Gastroesophageal sphincter (tissue), 3 donors: ENCODE results near the gene ECHDC1.

Experiments
- EP300 ChIP-seq: sonication (generic); formaldehyde crosslinking; IDR thresholded peaks from one replicate; pipeline ENCODE4 v1.6.1; 2017; ENCODE audit warnings: antibody characterized with exemption, mild to moderate bottlenecking
- POLR2A ChIP-seq, 2 donors: fragments of 450-650 bp; IDR thresholded peaks; one replicate each; pipeline ENCODE4 v1.6.1; 2017; ENCODE audit warnings: antibody characterized with exemption in 2 of 2, mild to moderate bottlenecking in 2 of 2, moderate library complexity in 1 of 2
- POLR2AphosphoS5 ChIP-seq: sonication (generic); formaldehyde crosslinking; IDR thresholded peaks from one replicate; pipeline ENCODE4 v1.6.1; 2017; ENCODE audit warnings: antibody characterized with exemption
- TF ChIP-seq, protein P1 (sequence below), 4 experiments: fragments of 200-600 bp in 2 of 4; fragments of 450-650 bp in 2 of 4; sonication (generic) in 1 of 4; IDR thresholded peaks; one replicate each; pipeline ENCODE4 v1.5.1; 2017 to 2019; ENCODE audit warnings: antibody characterized with exemption in 4 of 4, mild to moderate bottlenecking in 2 of 4, moderate library complexity in 2 of 4

DNA sequence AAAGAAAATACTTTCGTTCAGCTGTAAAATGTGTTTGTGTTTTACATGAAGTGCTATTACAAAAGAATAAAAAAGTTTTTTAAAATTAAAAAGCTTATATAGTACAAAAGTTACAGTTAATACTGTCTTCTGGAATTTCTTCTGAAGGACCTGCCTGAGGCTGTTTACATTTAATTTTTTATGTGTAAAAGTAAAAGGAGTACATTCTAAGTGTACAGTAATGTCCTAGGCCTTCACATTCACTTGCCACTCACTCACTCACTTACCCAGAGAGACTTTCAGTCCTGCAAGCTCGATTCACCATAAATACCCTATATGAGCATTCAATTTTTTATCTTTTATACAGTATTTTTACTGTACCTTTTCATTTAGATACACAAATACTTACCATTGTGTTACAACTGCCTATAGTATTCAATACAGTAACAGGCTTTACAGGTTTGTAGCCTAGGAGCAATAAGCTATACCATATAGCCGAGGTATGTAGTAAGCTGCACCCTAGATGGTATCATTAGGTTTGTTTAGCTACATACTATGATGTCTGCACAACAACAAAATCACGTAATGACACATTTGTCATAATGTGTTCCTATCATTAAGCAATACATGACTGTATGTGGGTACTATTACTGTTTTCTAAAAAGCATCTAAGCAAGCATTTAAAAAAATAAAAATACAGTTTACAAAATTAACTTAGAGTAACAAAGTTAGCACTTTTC, 43.7 kb downstream of the ECHDC1 start:
- TF ChIP-seq, protein P1, sequence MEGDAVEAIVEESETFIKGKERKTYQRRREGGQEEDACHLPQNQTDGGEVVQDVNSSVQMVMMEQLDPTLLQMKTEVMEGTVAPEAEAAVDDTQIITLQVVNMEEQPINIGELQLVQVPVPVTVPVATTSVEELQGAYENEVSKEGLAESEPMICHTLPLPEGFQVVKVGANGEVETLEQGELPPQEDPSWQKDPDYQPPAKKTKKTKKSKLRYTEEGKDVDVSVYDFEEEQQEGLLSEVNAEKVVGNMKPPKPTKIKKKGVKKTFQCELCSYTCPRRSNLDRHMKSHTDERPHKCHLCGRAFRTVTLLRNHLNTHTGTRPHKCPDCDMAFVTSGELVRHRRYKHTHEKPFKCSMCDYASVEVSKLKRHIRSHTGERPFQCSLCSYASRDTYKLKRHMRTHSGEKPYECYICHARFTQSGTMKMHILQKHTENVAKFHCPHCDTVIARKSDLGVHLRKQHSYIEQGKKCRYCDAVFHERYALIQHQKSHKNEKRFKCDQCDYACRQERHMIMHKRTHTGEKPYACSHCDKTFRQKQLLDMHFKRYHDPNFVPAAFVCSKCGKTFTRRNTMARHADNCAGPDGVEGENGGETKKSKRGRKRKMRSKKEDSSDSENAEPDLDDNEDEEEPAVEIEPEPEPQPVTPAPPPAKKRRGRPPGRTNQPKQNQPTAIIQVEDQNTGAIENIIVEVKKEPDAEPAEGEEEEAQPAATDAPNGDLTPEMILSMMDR (IDR thresholded peaks at IDR 0.05) = no peak
- TF ChIP-seq EP300 (no peak), POLR2A (IDR thresholded peaks at IDR 0.05) (no peak), POLR2AphosphoS5 (no peak)
